C4-2B (cell line): Measurements from ENCODE around the gene VSTM4.

Experiments used
- CTCF ChIP-seq: fragments of 450-650 bp; conservative IDR thresholded peaks from 2 replicates; pipeline ENCODE4 v1.5.1; 2017; ENCODE audit warnings: mild to moderate bottlenecking
- ZFX ChIP-seq: fragments of 450-650 bp; IDR thresholded peaks from 2 replicates; pipeline ENCODE4 v1.6.1; 2017

GRCh38 chr10:49075743-49076142 lies 39.6 kb downstream of the VSTM4 start:
- TF ChIP-seq CTCF, result no peak
- TF ChIP-seq ZFX, result no peak
